ENCODE data around the gene MGAT4B.
"Not testable (repeated sequence)": the region's sequence is repeated elsewhere in the genome, so short reads cannot be mapped to it uniquely, and the experiment has no call there.

Gene MGAT4B

DNA sequence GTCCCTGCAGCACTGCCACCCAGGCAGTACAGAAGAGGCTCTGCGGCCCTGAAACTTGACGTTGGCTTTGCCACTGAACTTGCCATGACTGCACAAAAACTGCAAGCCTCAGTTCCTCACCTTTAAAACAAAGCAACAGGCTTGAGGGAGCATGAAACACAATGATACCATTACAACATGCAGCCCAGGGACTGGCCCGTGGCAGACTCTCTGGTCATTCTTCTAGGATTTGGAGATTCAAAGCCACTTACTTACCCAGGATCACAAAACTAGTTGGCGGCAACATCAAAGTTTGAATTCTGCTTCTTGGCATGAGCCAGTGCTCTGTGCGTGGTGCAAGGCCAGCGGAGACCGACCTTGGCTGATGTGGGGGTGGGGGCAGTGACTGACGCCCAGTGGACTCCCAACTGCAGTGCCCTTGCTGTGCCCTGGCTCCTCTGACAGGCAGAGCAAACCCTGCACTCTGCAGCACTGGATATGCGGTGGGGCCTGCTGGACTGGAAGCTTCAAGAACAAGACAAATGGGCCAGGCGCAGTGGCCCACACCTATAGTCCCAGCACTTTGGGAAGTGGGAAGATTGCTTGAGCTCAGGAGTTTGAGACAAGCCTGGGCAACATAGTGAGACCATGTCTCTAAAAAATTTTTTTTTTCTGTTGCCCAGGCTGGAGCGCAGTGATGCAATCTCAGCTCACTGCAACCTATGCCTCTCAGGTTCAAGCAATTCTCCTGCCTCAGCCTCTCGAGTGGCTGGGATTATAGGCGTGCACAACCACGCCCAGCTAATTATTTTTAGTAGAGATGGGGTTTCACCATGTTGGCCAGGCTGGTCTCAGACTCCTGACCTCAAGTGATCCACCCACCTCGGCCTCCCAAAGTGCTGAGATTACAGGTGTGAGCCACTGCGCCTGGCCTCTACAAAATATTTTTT, 32.9 kb upstream of the MGAT4B start:
- no peak overlapping the region for H3K4me3 ChIP-seq (ENCODE audit: control insufficient read depth, low read depth, low read length)
- no peak for TF ChIP-seq CTCF (IDR thresholded peaks at IDR 0.05; ENCODE audit: control insufficient read depth, insufficient read depth, low read depth, low read length, missing control alignments)
- no peak for DNase-seq (ENCODE audit: low read depth)

- H3K4me3 ChIP-seq (ENCODE audit: control insufficient read depth, low read depth, low read length) = no peak overlapping the region
- DNase-seq (ENCODE audit: low read depth) = no peak
- no peak for TF ChIP-seq CTCF (IDR thresholded peaks at IDR 0.05; ENCODE audit: control insufficient read depth, insufficient read depth, low read depth, low read length, missing control alignments)
Observed at GRCh38 chr5:179837076-179838011, 30.7 kb upstream of the MGAT4B start.

- no peak for DNase-seq (ENCODE audit: low read depth)
- peak; percentile 6 for TF ChIP-seq CTCF (IDR thresholded peaks at IDR 0.05; ENCODE audit: control insufficient read depth, insufficient read depth, low read depth, low read length, missing control alignments)
- H3K4me3 ChIP-seq (ENCODE audit: control insufficient read depth, low read depth, low read length) = no peak overlapping the region
Observed at GRCh38 chr5:179836225-179837019, 29.8 kb upstream of the MGAT4B start.

DNA sequence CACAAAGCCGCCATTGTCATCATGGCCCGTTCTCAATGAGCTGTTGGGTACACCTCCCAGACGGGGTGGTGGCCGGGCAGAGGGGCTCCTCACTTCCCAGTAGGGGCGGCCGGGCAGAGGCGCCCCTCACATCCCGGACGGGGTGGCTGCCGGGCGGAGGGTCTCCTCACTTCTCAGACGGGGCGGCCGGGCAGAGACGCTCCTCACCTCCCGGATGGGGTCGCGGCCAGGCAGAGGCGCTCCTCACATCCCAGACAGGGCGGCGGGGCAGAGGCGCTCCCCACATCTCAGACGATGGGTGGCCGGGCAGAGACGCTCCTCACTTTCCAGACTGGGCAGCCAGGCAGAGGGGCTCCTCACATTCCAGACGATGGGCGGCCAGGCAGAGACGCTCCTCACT, 28.2 kb upstream of the MGAT4B start:
- not testable (repeated sequence) for DNase-seq (ENCODE audit: low read depth); H3K4me3 ChIP-seq (ENCODE audit: control insufficient read depth, low read depth, low read length)

GRCh38 chr5:179834120-179834519, 27.5 kb upstream of the MGAT4B start:
- TF ChIP-seq CTCF (IDR thresholded peaks at IDR 0.05; ENCODE audit: control insufficient read depth, insufficient read depth, low read depth, low read length, missing control alignments) = no peak
- no peak for DNase-seq (ENCODE audit: low read depth)
- H3K4me3 ChIP-seq (ENCODE audit: control insufficient read depth, low read depth, low read length) = no peak overlapping the region

GRCh38 chr5:179833709-179834070, 27.0 kb upstream of the MGAT4B start:
- DNase-seq (ENCODE audit: low read depth) = no peak
- H3K4me3 ChIP-seq (ENCODE audit: control insufficient read depth, low read depth, low read length) = no peak overlapping the region
- TF ChIP-seq CTCF (IDR thresholded peaks at IDR 0.05; ENCODE audit: control insufficient read depth, insufficient read depth, low read depth, low read length, missing control alignments) = no peak
